CD14-positive monocyte (primary cell): ENCODE data around the gene CA7. TPM values are rescaled to one million over a fixed set of nuclear protein-coding genes. Genes with fewer than 3 reads are reported as not detected.
A peak's percentile ranks its signal among the peaks of the same experiment; 100 is the strongest.

Source experiments
- DNase-seq, 3 donors: peaks; one replicate each; pipeline ENCODE4 v3.0.0-alpha.2; 2011 to 2022
- H2AFZ ChIP-seq: 2 replicates; pipeline ENCODE4 v1.6.0; 2012; ENCODE audit warnings: mild to moderate bottlenecking, low read depth, low read length, inconsistent platforms; ENCODE audit not compliant: insufficient read depth, poor library complexity, severe bottlenecking
- H3K27ac ChIP-seq, 2 donors: 1 replicate in 1 of 2; 2 replicates in 1 of 2; pipeline ENCODE4 v1.5.1; 2012 to 2013; ENCODE audit warnings: low read length in 2 of 2, control low read depth in 1 of 2, inconsistent platforms in 1 of 2, low read depth in 1 of 2, mild to moderate bottlenecking in 1 of 2
- H3K27me3 ChIP-seq, 2 donors: one replicate each; pipeline versions ENCODE4 v1.6.0 to v1.6.1; 2011 to 2013; ENCODE audit warnings: low read length in 2 of 2; ENCODE audit not compliant: control insufficient read depth in 2 of 2, insufficient read depth in 2 of 2
- H3K36me3 ChIP-seq, 2 donors: replicated peaks in 1 of 2; 1 replicate in 1 of 2; 2 replicates in 1 of 2; pipeline versions ENCODE4 v1.5.1 to v1.6.1; 2012 to 2013; ENCODE audit warnings: low read length in 2 of 2, control low read depth in 1 of 2, inconsistent platforms in 1 of 2, mild to moderate bottlenecking in 1 of 2; ENCODE audit not compliant: insufficient read depth in 2 of 2, control insufficient read depth in 1 of 2
- H3K4me1 ChIP-seq, 2 donors: 1 replicate in 1 of 2; 2 replicates in 1 of 2; pipeline versions ENCODE4 v1.5.1 to v1.6.1; 2012 to 2013; ENCODE audit warnings: low read length in 2 of 2, control low read depth in 1 of 2, inconsistent platforms in 1 of 2, mild to moderate bottlenecking in 1 of 2, moderate library complexity in 1 of 2; ENCODE audit not compliant: insufficient read depth in 2 of 2, control insufficient read depth in 1 of 2
- H3K4me2 ChIP-seq: replicated peaks from 2 replicates; pipeline ENCODE3; 2012; ENCODE audit warnings: low read length, moderate library complexity, mild to moderate bottlenecking; ENCODE audit not compliant: poor library complexity, severe bottlenecking; ENCODE audit errors: extremely low read depth
- H3K4me3 ChIP-seq, 3 experiments: fragments of 200-600 bp in 1 of 3; sonication (generic) in 1 of 3; replicated peaks in 1 of 3; 1 replicate in 2 of 3; 2 replicates in 1 of 3; pipeline ENCODE4 v1.5.1; 2011 to 2013; ENCODE audit warnings: low read length in 3 of 3, mild to moderate bottlenecking in 3 of 3, control low read depth in 2 of 3, low read depth in 2 of 3, inconsistent platforms in 1 of 3, moderate library complexity in 1 of 3
- H3K79me2 ChIP-seq: 2 replicates; pipeline ENCODE4 v1.6.0; 2012; ENCODE audit warnings: mild to moderate bottlenecking, control low read depth, inconsistent platforms, low read length, moderate library complexity; ENCODE audit not compliant: insufficient read depth
- H3K9ac ChIP-seq: 2 replicates; pipeline ENCODE4 v1.6.0; 2017; ENCODE audit warnings: low read length, mild to moderate bottlenecking; ENCODE audit not compliant: insufficient read depth, poor library complexity, severe bottlenecking
- H3K9me3 ChIP-seq, 2 donors: replicated peaks in 1 of 2; 1 replicate in 1 of 2; 2 replicates in 1 of 2; pipeline versions ENCODE4 v1.5.1 to v1.6.1; 2012 to 2013; ENCODE audit warnings: low read length in 2 of 2, control low read depth in 1 of 2; ENCODE audit not compliant: control insufficient read depth in 1 of 2, insufficient read depth in 1 of 2
- H4K20me1 ChIP-seq: 2 replicates; pipeline ENCODE4 v1.6.0; 2012; ENCODE audit warnings: mild to moderate bottlenecking, low read length, control low read depth, moderate library complexity; ENCODE audit not compliant: insufficient read depth
- H3K27ac Mint-ChIP-seq, 7 donors: one replicate each; pipeline ENCODE4 v1.8.0; 2020; ENCODE audit warnings: mild to moderate bottlenecking in 7 of 7, mixed read lengths in 7 of 7, moderate library complexity in 6 of 7, inconsistent platforms in 2 of 7
- H3K27me3 Mint-ChIP-seq, 3 donors: one replicate each; pipeline ENCODE4 v1.8.0; 2021 to 2022; ENCODE audit warnings: low read depth in 3 of 3, mild to moderate bottlenecking in 3 of 3, mixed read lengths in 3 of 3, moderate library complexity in 3 of 3, inconsistent platforms in 1 of 3
- H3K36me3 Mint-ChIP-seq, 2 donors: one replicate each; pipeline ENCODE4 v1.8.0; 2020; ENCODE audit warnings: mixed read lengths in 2 of 2, inconsistent platforms in 1 of 2, mild to moderate bottlenecking in 1 of 2
- H3K4me1 Mint-ChIP-seq: one replicate; pipeline ENCODE4 v1.8.0; 2020; ENCODE audit warnings: mild to moderate bottlenecking, mixed read lengths
- H3K4me3 Mint-ChIP-seq, 2 donors: one replicate each; pipeline ENCODE4 v1.8.0; 2020; ENCODE audit warnings: mild to moderate bottlenecking in 2 of 2, mixed read lengths in 2 of 2, moderate library complexity in 1 of 2
- H3K9me3 Mint-ChIP-seq, 7 donors: one replicate each; pipeline ENCODE4 v1.8.0; 2020 to 2022; ENCODE audit warnings: mixed read lengths in 7 of 7, mild to moderate bottlenecking in 6 of 7, moderate library complexity in 6 of 7, inconsistent platforms in 2 of 7
- WGBS: methylation state at CpG from one replicate; pipeline ENCODE4 v1.1.5; 2013; ENCODE audit warnings: missing lambda C conversion rate; ENCODE audit not compliant: insufficient coverage; 5-methylcytosine and 5-hydroxymethylcytosine counted together
- intact Hi-C, 2 donors: fragments of 100-400 bp; cut with micrococcal nuclease; formaldehyde crosslinking; loops; one replicate each; pipeline versions ENCODE4 v1.15.0 to v1.15.1; 2023
- polyA plus RNA-seq, 3 donors: library from polyadenylated mRNA; depleted of rRNA in 1 of 3; unstranded in 2 of 3; stranded (reverse) in 1 of 3; fragments of 300-500 nt in 2 of 3; fragments of >200 nt in 1 of 3; fragmentation: Illumina TruSeq in 2 of 3; gene quantifications; 1 replicate in 2 of 3; 2 replicates in 1 of 3; pipeline ENCODE4 v1.2.3, GENCODE V29; 2012 to 2021
- TF ChIP-seq, protein P1 (sequence below): fragments of 200-600 bp; IDR thresholded peaks from one replicate; pipeline ENCODE4 v1.8.0; 2022; ENCODE audit warnings: antibody characterized with exemption, mild to moderate bottlenecking

The CA7 gene
- polyA plus RNA-seq, 3 donors, result not detected

DNA sequence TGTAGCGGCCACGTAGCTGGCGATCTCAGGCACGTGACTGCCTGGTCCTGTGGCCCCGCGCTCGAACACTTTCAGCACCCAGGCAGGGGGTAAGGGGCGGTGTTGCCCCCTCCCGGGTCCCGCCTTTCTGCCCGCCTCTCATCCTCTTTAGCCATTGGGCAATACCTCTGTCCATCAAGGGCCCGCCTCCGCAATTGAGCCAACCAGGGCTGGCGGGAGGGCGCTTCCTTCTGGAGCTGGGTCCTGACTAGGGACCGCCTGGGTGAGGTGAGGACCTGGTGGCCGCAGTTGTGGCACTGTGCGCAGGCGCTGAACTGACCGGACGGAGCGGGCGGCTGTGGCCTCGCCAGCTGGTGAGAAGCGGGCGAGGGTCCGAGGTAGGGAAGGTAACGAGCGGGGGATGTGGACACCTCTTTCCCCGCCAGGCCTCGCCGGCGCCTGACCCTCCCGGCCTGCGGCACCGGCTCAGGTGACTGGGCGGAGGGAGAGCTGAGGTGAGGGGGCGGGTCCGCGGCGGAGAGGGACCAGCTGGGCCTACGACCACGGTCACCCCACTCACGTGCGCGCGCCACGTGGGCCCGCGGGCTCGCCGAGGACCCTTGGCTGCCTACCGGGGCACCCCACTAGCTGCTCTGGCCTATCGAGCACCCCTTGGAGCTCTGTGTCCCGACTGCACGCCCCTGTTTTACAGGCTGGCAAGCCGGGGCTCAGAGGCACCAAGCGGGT, 36.2 kb downstream of the CA7 start, which contains the start of gene PDP2:
TSS of gene PDP2 (plus strand) at position 228 of the 726 bp plus-strand sequence. CDS start 3,770 bp downstream, outside the sequence.
- peak within 1 kb of the TSS; percentile 93 for H2AFZ ChIP-seq
- H3K4me1 Mint-ChIP-seq, result peaks cover 22% of the 10 kb centered on the region

DNA sequence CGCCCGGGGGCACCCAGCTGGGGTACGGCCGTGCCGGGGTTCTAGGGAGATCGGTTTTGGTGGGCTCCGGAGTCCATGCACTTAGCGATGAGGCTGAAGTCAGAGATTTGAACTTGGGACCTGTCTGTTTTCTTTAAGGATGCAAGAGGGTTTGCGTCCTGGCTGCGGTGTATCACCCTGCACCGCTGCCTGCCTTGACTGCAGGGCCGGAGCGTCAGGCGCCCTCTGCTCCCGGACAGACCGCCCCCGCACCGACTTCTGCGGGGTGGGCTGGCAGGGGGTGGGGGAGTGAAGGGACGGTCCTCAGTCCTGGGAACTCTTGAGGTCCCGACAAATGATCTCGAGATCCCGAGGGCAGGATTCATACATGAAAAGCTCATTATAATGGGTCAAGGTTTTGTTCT, 36.8 kb downstream of the CA7 start:
- no peaks in the 10 kb centered on the region for H3K79me2 ChIP-seq
- intact Hi-C loops, result no loop called here
- no peaks in the 10 kb centered on the region for H4K20me1 ChIP-seq
- peaks cover 23 to 29% of the 10 kb centered on the region in 2 donors for H3K4me1 ChIP-seq
- H3K27me3 Mint-ChIP-seq, result peaks cover 44 to 57% (median 49%) of the 10 kb centered on the region in 3 donors
- H3K36me3 Mint-ChIP-seq, result peaks cover 14 to 18% of the 10 kb centered on the region in 2 donors
- peak overlapping the region; percentile 93 for H2AFZ ChIP-seq
- H3K9me3 ChIP-seq, result peaks cover 5 to 6% of the 10 kb centered on the region in 2 donors
- H3K9ac ChIP-seq, result peak overlapping the region; percentile 64
- H3K36me3 ChIP-seq, result peaks cover 3 to 13% of the 10 kb centered on the region in 2 donors
- no peak overlapping the region for H3K27ac ChIP-seq
- H3K4me1 Mint-ChIP-seq, result peaks cover 22% of the 10 kb centered on the region
- H3K27me3 ChIP-seq, result peaks cover 7 to 50% of the 10 kb centered on the region in 2 donors
- WGBS, result 1% methylated on average over 15 of the region's 23 CpGs
- peak overlapping the region; percentile 54 to 87 (median 56) for H3K4me3 ChIP-seq
- H3K4me2 ChIP-seq, result peak overlapping the region; percentile 93
- no peak for DNase-seq
- TF ChIP-seq, protein P1, sequence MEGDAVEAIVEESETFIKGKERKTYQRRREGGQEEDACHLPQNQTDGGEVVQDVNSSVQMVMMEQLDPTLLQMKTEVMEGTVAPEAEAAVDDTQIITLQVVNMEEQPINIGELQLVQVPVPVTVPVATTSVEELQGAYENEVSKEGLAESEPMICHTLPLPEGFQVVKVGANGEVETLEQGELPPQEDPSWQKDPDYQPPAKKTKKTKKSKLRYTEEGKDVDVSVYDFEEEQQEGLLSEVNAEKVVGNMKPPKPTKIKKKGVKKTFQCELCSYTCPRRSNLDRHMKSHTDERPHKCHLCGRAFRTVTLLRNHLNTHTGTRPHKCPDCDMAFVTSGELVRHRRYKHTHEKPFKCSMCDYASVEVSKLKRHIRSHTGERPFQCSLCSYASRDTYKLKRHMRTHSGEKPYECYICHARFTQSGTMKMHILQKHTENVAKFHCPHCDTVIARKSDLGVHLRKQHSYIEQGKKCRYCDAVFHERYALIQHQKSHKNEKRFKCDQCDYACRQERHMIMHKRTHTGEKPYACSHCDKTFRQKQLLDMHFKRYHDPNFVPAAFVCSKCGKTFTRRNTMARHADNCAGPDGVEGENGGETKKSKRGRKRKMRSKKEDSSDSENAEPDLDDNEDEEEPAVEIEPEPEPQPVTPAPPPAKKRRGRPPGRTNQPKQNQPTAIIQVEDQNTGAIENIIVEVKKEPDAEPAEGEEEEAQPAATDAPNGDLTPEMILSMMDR, result no peak
- H3K4me3 Mint-ChIP-seq, result peak overlapping the region; percentile 96 to 99
- H3K9me3 Mint-ChIP-seq, result peaks cover 3 to 15% (median 8%) of the 10 kb centered on the region in 7 donors
- no peak overlapping the region for H3K27ac Mint-ChIP-seq

More for the DNA sequence above, 36.2 kb downstream of the CA7 start, which contains the start of gene PDP2:
- H3K27me3 Mint-ChIP-seq, result peaks cover 50 to 62% (median 55%) of the 10 kb centered on the region in 3 donors
- Histone ChIP-seq H3K9ac (peak within 1 kb of the TSS; percentile 64), H3K79me2 (no peaks in the 10 kb centered on the region), H3K4me3 (peak within 1 kb of the TSS; percentile 54 to 87 (median 56)), H4K20me1 (no peaks in the 10 kb centered on the region), H3K9me3 (peaks cover 5 to 7% of the 10 kb centered on the region in 2 donors), H3K4me2 (peak within 1 kb of the TSS; percentile 93), H3K27ac (no peak within 1 kb of the TSS), H3K27me3 (peaks cover 8 to 55% of the 10 kb centered on the region in 2 donors), H3K4me1 (peaks cover 23 to 29% of the 10 kb centered on the region in 2 donors), H3K36me3 (peaks cover 3 to 11% of the 10 kb centered on the region in 2 donors)
- H3K36me3 Mint-ChIP-seq, result peaks cover 12 to 15% of the 10 kb centered on the region in 2 donors
- peak; percentile 83 to 90 (median 86) for DNase-seq
- WGBS, result under 1% methylated on average over 57 of the region's 58 CpGs
- TF ChIP-seq, protein P1, result no peak
- H3K27ac Mint-ChIP-seq, result peak within 1 kb of the TSS in 5 of 7 donors; percentile 30 to 75 (median 58)
- H3K9me3 Mint-ChIP-seq, result peaks cover 3 to 16% (median 9%) of the 10 kb centered on the region in 7 donors
- peak within 1 kb of the TSS; percentile 96 to 99 for H3K4me3 Mint-ChIP-seq
- intact Hi-C loops, result no loop called here
